Measurements from ENCODE around the gene RPTOR.

Gene RPTOR

GRCh38 chr17:80941743-80942422 is 397.2 kb downstream of the RPTOR start:
- no peak for DNase-seq

GRCh38 chr17:80942423-80943345 is 398.0 kb downstream of the RPTOR start:
- no peak for DNase-seq

DNA sequence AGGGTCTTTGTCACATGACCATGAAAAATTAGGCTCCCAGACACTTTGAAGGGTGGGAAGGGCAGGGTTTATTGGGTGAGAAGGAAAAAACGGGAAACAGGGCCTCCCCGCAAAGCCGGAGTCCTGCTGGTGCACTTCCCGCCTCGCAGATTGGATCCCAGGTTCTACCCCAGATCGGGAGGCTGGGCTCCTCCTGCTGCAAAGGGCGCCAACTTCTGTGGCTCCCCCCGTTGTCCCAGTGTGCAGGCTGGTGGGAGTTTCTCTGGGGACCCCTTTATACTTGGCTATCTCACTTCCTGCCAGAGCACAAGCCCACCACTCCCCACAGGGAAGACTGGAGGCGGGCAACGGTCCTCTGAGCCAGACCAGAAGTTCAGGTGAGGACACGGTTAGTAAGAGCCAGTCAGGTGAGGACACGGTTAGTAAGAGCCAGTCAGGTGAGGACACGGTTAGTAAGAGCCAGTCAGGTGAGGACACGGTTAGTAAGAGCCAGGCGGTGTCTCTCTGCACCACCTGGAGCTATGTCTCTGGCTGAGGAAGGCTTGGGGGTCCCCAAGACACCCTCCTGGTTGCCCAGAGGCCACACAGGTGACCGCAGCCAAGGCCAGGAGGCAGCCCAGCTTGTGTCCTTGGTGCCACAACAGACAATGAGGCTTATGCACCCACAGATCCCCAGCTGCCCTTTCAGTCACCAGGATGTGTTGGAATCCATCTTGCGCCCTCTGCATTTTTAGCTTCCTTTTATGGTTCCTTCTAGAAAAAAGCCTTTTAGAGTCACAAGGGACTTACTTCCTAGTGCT is 398.9 kb downstream of the RPTOR start:
- no peak for DNase-seq

GRCh38 chr17:80944326-80944725 is 399.7 kb downstream of the RPTOR start:
- DNase-seq: no peak

GRCh38 chr17:80945736-80946135 is 401.1 kb downstream of the RPTOR start:
- DNase-seq: no peak

GRCh38 chr17:80946449-80946848 is 401.8 kb downstream of the RPTOR start:
- DNase-seq: no peak

DNA sequence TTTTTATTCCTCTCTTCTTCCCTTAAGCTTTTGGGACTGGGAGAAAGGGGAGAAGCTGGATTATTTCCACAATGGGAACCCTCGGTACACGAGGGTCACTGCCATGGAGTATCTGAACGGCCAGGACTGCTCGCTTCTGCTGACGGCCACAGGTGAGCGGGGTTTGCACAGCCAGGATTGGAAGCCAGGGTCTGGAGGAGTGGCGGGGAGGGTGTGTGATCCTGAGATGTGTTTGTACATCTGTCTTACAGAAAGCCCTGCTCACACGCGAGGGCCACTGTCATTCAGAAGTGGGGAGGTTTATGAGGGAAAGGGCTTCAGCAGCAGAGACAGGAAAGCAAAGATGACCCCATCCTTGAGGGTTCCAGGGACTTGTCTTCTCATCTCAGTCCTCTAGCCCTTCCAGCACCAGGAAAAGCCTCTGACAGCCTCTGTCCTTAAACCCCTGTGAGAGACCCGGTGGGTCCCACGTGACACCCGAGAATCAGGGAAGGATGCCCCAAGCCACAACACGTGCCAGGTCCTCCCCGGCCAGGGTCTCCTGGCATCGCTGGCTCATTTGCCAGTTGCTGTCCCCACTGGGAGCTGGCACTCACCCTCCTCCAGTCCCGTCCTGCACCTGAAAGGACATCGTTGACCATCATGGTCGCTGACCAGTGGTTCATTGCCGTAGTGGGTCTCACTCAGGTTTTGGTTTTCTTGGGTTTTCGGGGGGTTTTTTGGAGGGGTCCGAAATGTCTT is 402.7 kb downstream of the RPTOR start:
- DNase-seq: no peak

- no peak for DNase-seq
Measured at GRCh38 chr17:80948019-80948975, 403.7 kb downstream of the RPTOR start.

DNA sequence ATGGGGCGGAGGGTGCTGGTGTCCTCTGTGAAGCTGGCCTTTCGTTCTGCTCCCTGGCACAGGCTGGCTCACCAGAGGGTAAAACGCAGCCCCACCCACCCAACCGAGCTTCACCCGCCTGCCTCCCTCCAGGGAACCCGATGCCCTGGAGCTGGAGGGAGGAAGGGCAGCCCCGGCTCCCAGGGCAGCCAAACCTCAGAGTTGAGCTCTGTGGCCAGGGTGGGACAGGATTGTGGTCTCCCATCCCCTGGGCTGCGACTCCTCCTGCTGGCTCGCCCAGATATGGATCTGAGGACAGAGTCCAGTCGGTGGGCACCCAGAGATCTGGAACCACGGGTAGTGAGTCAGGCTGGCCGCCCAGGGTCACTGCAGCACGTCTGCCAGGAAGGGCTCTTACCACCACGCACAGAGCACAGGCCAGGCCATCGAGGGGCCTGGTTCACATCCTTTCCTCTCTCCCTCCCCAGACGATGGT is 404.4 kb downstream of the RPTOR start:
- no peak for DNase-seq

DNA sequence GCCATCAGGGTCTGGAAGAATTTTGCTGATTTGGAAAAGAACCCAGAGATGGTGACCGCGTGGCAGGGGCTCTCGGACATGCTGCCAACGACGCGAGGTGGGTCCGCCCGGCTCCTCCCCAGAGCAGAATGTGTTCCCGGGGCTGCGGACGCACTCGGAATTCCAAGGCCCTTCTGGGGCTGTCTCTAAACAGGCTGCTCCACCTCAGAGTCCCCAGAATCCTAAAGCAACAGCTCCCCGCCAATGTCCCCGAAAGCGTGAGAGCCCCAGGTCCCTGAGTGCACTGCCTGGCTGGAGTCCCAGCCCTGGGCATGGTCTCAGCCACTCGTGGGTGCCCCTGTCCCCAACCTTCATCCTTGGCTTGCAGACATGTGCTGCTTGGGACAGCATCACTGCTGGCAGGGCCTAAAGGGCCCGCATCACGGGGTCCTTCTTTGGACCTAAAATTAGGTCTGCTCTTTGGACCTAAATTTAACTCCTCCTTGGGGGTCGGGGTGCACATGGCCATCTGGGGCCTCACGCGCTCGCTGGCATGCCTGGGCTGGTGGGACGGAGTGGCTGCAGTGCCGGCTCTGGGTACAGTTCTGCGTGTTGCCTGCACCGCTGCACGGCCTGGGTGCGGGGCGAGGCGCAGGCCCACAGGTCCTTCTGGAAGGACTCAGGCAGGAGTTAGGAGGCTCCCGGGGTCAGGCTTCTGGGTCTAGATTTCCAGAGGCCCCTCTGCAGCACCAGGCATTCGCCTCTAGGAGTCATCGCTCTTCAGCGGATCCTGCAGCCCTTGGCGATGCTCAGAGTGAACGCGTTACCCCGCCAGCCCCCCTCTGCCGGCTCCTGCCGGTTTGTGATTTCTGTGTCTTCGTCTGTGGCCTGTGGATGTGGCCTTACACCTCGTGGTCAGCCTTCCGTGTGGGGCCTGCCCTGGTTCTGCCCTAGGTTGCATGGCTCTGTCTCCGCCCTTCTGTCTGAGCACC is 405.1 kb downstream of the RPTOR start:
- no peak for DNase-seq

DNA sequence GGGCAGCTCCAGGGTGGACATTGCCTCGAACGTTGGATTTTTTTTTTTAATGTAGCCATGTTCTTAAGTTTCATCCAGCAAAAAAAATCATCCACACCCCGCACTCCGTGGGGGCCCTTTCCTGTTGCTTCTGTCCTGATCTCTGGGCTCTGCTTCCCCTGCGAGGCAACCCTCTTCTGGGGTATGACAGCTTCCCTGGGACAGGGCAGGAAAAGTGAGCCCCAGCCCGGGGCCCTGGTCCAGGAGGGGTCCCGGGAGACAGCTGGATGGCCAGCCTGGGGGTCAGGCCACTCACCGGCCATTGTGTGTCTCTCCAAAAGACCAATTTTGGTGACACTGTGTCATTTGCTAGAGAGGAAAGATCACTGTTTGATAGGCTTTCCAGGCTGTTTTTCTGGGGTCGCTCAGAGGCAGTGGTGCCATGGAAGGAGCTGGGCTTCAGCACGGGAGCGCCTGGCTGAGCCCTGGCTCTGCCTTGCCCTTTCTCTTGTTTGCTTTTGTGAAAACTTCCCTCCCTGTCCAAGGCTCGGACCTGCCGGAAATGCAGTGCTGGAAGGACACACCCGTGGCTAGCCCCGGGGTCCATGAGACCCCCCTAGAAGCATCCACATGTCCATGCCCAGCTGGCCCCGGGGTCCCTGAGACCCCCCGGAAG is 406.0 kb downstream of the RPTOR start:
- DNase-seq: no peak

DNA sequence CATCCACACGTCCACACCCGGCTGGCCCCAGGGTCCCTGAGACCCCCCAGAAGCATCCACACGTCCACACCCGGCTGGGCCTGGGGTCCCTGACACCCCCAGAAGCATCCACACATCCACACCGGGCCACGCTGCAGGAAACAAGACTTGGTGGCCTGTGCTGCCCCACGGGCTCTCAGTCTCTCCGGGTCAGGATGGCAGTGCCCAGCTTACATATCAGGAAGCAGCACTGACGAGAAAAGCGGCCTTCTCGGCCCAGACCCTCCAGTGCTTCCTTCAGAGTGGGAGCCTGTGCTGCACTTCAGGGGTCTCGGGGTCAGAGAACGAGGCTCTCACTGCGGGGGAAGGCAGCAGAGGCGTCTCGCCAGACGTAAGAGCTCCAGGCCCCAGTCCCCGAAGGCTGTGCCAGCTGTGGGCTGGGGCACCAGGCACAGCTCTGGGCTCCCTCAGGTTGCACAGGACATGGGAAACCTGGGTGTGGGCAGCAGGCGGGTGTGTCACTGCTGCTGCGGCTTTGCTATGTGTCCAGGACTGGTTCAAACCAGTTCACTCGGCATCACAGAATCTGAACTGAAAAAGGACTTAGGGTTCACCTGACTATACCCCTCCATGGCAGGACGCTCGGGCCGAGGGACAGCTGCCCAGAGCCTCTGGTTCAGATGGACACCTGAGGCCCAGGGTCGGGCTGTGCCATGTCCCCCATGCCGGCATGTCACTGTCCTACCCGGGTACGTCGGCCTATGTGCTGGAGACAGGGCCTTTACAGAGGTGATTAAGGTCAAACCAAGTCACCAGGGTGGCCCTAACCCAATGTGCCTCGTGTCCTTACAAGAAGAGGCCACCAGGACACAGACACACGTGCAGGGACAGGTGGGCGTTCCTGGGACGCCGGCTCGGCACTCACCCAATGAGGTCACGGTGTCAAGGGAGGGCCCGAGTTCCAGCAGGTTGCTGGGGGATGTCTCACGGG is 406.8 kb downstream of the RPTOR start:
- DNase-seq: no peak

DNA sequence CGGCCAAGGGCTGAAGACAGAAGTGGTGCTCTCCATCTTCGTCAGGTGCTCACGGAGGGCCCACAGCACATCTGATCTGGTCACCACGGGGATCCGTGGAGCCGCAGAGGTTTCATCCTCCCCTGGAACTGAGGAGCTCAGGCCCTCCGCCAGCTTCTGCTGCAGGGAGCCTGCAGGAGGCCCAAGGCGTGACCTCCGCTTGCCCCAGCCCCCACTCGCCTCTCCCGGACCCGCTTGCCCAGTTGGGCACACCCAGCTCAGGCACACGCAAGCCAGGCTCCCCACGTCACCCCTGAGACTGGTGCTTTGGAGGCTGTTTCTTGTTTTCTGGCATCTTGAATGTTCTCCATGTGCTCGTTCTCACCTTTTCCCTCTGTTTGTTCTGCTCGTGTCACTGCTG is 407.7 kb downstream of the RPTOR start:
- DNase-seq: no peak

DNA sequence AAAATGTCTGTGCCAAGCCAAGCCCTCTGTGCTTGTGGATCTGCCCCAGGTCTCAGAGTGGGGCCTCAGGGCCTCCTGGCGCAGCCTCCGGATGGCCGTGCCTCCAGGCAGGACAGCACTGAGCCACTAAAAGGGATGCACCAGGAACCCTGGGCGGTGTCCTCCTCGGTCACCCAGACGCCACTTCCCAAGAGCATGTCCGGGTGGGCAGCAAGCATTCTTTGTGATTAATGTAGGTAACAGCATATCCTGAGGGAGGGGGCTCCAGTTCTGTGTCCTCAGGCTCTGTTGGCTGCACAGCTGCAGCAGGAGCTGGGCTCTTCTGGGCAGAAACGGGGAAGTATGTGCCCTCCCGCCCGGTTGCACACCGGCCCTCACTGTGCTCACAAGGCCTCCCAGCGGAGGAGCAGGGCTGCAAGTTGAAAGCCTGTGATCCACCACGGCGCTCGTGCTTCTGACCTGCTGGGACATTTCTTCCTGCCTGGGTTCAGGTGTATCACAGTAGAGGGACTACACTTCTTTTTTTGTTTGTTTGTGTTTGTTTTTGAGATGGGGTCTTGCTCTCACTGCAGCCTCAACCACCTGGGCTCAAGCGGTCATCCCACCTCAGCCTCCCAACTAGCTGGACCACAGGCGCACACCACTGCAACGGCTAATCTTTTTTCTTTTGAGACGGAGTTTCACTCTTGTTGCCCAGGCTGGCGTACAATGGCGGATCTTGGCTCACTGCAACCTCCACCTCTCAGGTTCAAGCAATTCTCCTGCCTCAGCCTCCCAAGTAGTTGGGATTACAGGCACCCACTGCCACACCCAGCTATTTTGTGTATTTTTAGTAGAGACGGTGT is 409.1 kb downstream of the RPTOR start:
- DNase-seq: no peak

GRCh38 chr17:80955078-80955477 is 410.4 kb downstream of the RPTOR start:
- no peak for DNase-seq

DNA sequence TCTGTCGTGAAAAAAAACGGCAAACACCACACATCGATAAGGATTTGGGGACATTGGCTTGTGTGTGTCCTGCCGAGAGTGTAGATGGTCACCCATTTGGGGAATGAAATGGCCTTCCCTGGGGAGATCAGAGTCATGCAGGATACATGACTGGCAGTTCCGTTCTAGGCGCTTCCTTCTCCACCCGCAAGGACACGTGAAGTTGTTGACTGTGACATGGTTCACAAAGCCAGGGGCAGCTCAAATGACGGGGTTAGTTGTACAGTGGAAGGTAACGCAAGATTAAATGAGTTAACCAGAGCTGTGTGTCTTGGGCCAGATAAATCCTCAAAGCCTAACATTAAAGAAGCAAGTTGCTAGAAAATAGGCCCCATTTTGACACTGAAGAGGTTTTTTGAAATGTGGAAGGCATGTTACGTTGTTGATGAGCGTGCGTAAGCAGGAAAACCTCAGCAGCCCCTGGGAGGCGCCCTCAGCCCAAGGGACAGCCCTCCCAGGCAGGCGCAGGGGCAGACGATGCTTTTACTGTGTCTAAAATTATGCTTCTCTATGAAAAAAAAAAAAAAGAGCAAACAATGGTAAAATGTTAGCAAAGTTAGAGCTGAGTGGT is 411.1 kb downstream of the RPTOR start:
- DNase-seq: no peak
